MM.1S (cell line): ENCODE results near the gene HSPG2.

Experiments
- DNase-seq: peaks from one replicate; pipeline ENCODE4 v3.0.0-alpha.2; 2015
- H2AFZ ChIP-seq: fragments of 300-600 bp; sonication (generic); 2 replicates; pipeline ENCODE4 v1.6.0; 2016; ENCODE audit warnings: antibody characterized with exemption, low read length
- H3F3A ChIP-seq: fragments of 300-600 bp; sonication (generic); 2 replicates; pipeline ENCODE4 v1.6.1; 2016; ENCODE audit warnings: mild to moderate bottlenecking, antibody characterized with exemption, low read length, moderate library complexity, mixed read lengths; ENCODE audit not compliant: insufficient read depth
- H3K27ac ChIP-seq: fragments of 300-600 bp; sonication (generic); 2 replicates; pipeline ENCODE4 v1.5.1; 2016; ENCODE audit warnings: mild to moderate bottlenecking, low read length
- H3K27me3 ChIP-seq: fragments of 300-600 bp; sonication (generic); replicated peaks from 2 replicates; pipeline ENCODE4 v1.6.0; 2016; ENCODE audit warnings: low read length; ENCODE audit not compliant: insufficient read depth
- H3K36me3 ChIP-seq: fragments of 300-600 bp; sonication (generic); replicated peaks from 2 replicates; pipeline ENCODE4 v1.6.1; 2016; ENCODE audit warnings: mild to moderate bottlenecking, low read length, mixed read lengths; ENCODE audit not compliant: insufficient read depth
- H3K4me1 ChIP-seq: fragments of 300-600 bp; sonication (generic); 2 replicates; pipeline ENCODE4 v1.6.1; 2016; ENCODE audit warnings: low read length, mixed read lengths
- H3K4me2 ChIP-seq: fragments of 300-600 bp; sonication (generic); 2 replicates; pipeline ENCODE4 v1.6.0; 2016; ENCODE audit warnings: low read depth, low read length
- H3K4me3 ChIP-seq: fragments of 300-600 bp; sonication (generic); 2 replicates; pipeline ENCODE4 v1.5.1; 2016; ENCODE audit warnings: low read length, mixed read lengths
- H3K79me2 ChIP-seq: fragments of 300-600 bp; sonication (generic); 2 replicates; pipeline ENCODE4 v1.6.1; 2016; ENCODE audit warnings: mixed run types, low read length, mixed read lengths
- H3K9ac ChIP-seq: fragments of 300-600 bp; sonication (generic); 2 replicates; pipeline ENCODE4 v1.6.1; 2016; ENCODE audit warnings: low read length, mixed read lengths
- H3K9me2 ChIP-seq: fragments of 300-600 bp; sonication (generic); replicated peaks from 2 replicates; pipeline ENCODE4 v1.6.1; 2016; ENCODE audit warnings: mild to moderate bottlenecking, low read length, mixed read lengths; ENCODE audit not compliant: insufficient read depth
- H3K9me3 ChIP-seq: fragments of 300-600 bp; sonication (generic); replicated peaks from 2 replicates; pipeline ENCODE4 v1.6.1; 2016; ENCODE audit warnings: mild to moderate bottlenecking, low read length, mixed read lengths; ENCODE audit not compliant: insufficient read depth
- H4K20me1 ChIP-seq: fragments of 300-600 bp; sonication (generic); 2 replicates; pipeline ENCODE4 v1.6.1; 2016; ENCODE audit warnings: mild to moderate bottlenecking, low read length, moderate library complexity, mixed read lengths; ENCODE audit not compliant: insufficient read depth
- CTCF ChIP-seq: fragments of 300-600 bp; sonication (generic); IDR thresholded peaks from 2 replicates; pipeline ENCODE4 v1.5.1; 2016; ENCODE audit warnings: antibody characterized with exemption, low read length, mixed read lengths
- EZH2 ChIP-seq: fragments of 300-600 bp; sonication (generic); optimal IDR thresholded peaks from 2 replicates; pipeline ENCODE3; 2017; ENCODE audit warnings: low read depth, mild to moderate bottlenecking, antibody characterized with exemption, low read length, mixed read lengths
- EZH2phosphoT487 ChIP-seq: fragments of 300-600 bp; sonication (generic); IDR thresholded peaks from 2 replicates; pipeline ENCODE4 v1.6.1; 2018; ENCODE audit warnings: antibody characterized with exemption, low read length

HSPG2 gene

GRCh38 chr1:21941370-21941769 lies 4.3 kb upstream of the HSPG2 start:
- H3K4me3 ChIP-seq, result no peak overlapping the region
- H3K27me3 ChIP-seq, result peaks cover 4% of the 10 kb centered on the region
- DNase-seq, result no peak
- no peaks in the 10 kb centered on the region for H3K36me3 ChIP-seq
- H4K20me1 ChIP-seq, result no peaks in the 10 kb centered on the region
- no peak overlapping the region for H3K4me2 ChIP-seq
- H3K27ac ChIP-seq, result no peak overlapping the region
- H3K9me3 ChIP-seq, result no peaks in the 10 kb centered on the region
- no peaks in the 10 kb centered on the region for H3K79me2 ChIP-seq
- H2AFZ ChIP-seq, result no peak overlapping the region
- no peaks in the 10 kb centered on the region for H3K9me2 ChIP-seq
- H3K9ac ChIP-seq, result no peak overlapping the region
- no peaks in the 10 kb centered on the region for H3K4me1 ChIP-seq
- H3F3A ChIP-seq, result no peaks in the 10 kb centered on the region
- TF ChIP-seq EZH2, result no peak
- TF ChIP-seq CTCF, result no peak
- no peak for TF ChIP-seq EZH2phosphoT487

- no peak for TF ChIP-seq EZH2phosphoT487
- TF ChIP-seq CTCF, result no peak
- TF ChIP-seq EZH2, result no peak
- H2AFZ ChIP-seq, result no peak overlapping the region
Measured at GRCh38 chr1:21940492-21940891, 3.4 kb upstream of the HSPG2 start.

DNA sequence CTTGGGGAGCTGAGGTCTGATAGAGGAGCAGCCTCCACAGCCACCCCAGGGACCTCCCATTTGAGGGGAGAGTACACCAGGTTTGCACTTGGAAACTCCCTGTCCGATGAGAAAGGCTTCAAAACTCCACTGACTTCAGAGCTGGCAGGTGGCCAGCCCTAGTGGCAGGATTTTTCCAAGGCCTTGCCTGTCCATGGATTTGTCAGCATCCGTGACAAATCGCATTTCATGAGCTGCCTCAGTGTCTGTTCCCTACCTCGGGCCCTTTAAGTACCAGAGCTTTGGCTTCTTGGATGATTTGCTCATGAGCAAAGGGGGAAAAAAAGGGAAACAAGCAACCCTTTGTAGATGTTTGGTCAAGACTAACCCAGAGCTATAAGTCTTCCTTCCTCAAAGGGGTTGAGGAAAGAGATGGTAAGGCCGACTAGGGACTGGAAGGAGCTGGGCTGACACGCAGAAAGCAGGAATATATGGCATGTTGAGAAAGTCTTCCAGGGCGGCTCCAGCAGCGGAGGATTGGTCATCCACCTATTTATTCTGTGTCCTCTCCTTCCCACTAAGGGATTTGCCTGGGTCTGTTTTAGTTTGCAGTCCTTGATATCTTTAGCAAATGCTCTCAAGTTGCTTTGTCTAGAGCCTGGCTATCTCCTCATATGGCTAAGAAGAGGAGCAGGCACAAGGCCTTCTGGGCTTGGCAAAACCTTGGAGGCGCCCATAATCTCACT lies 2.7 kb upstream of the HSPG2 start:
- Histone ChIP-seq H3K4me3 (no peak overlapping the region), H2AFZ (no peak overlapping the region), H3K79me2 (no peaks in the 10 kb centered on the region), H3K4me2 (no peak overlapping the region), H3F3A (no peaks in the 10 kb centered on the region), H3K27ac (no peak overlapping the region), H3K9ac (no peak overlapping the region), H3K36me3 (no peaks in the 10 kb centered on the region), H4K20me1 (no peaks in the 10 kb centered on the region), H3K27me3 (peaks cover 9% of the 10 kb centered on the region), H3K4me1 (no peaks in the 10 kb centered on the region), H3K9me2 (no peaks in the 10 kb centered on the region), H3K9me3 (no peaks in the 10 kb centered on the region)
- no peak for DNase-seq
- TF ChIP-seq EZH2phosphoT487, result no peak
- TF ChIP-seq EZH2, result no peak
- no peak for TF ChIP-seq CTCF

More at GRCh38 chr1:21940492-21940891, 3.4 kb upstream of the HSPG2 start:
- H3K27me3 ChIP-seq, result peaks cover 9% of the 10 kb centered on the region
- no peaks in the 10 kb centered on the region for H3K4me1 ChIP-seq
- H3K36me3 ChIP-seq, result no peaks in the 10 kb centered on the region
- H3F3A ChIP-seq, result no peaks in the 10 kb centered on the region
- H3K4me3 ChIP-seq, result no peak overlapping the region
- H3K4me2 ChIP-seq, result no peak overlapping the region
- no peak overlapping the region for H3K27ac ChIP-seq
- no peaks in the 10 kb centered on the region for H3K9me3 ChIP-seq
- no peak for DNase-seq
- no peaks in the 10 kb centered on the region for H4K20me1 ChIP-seq
- no peaks in the 10 kb centered on the region for H3K9me2 ChIP-seq
- no peaks in the 10 kb centered on the region for H3K79me2 ChIP-seq
- H3K9ac ChIP-seq, result no peak overlapping the region
